Spleen (tissue), 7 donors: ENCODE measurements around the gene NFIX.

Experiments used
- POLR2A ChIP-seq, 3 donors: fragments of 450-650 bp; IDR thresholded peaks; one replicate each; pipeline ENCODE4 v1.5.1; 2017; ENCODE audit warnings: antibody characterized with exemption in 3 of 3, mild to moderate bottlenecking in 1 of 3
- TF ChIP-seq, protein P1 (sequence below), 11 experiments: fragments of 200-600 bp in 7 of 11; fragments of 450-650 bp in 4 of 11; sonication (generic) in 4 of 11; IDR thresholded peaks in 8 of 11; conservative IDR thresholded peaks in 3 of 11; 1 replicate in 7 of 11; 2 replicates in 4 of 11; pipeline versions ENCODE4 v1.4.0 to v1.8.0; 2016 to 2021; ENCODE audit warnings: antibody characterized with exemption in 11 of 11, inconsistent platforms in 4 of 11, mild to moderate bottlenecking in 1 of 11
- donor health status: DM: no; HTN: no; CAD: no; lungs with moderate emphysema.
- donor health status: DM: no; HTN: no; CAD: no.
- donor health status: DM: no; HTN: no; CAD: no.

DNA sequence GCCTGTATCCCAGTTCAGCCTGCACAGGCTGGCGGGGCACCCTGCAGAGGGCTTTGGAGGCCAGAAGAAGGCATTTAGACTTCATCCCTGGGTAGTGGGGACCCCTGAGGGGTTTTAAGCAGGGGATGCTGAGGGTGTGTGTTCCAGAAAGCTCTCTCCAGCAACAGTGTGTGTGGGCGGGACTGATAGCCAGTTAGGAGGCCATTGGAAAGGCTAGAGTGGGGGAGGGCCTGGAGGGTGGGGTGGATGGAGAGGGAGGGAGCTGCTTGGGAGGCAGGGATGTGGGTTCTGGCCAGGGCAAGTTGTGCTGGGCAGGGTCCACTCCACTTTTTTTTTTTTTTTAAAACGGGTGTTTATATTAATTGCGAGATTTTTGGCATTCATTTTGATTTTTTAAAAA, 79.1 kb downstream of the NFIX start:
- TF ChIP-seq, protein P1, sequence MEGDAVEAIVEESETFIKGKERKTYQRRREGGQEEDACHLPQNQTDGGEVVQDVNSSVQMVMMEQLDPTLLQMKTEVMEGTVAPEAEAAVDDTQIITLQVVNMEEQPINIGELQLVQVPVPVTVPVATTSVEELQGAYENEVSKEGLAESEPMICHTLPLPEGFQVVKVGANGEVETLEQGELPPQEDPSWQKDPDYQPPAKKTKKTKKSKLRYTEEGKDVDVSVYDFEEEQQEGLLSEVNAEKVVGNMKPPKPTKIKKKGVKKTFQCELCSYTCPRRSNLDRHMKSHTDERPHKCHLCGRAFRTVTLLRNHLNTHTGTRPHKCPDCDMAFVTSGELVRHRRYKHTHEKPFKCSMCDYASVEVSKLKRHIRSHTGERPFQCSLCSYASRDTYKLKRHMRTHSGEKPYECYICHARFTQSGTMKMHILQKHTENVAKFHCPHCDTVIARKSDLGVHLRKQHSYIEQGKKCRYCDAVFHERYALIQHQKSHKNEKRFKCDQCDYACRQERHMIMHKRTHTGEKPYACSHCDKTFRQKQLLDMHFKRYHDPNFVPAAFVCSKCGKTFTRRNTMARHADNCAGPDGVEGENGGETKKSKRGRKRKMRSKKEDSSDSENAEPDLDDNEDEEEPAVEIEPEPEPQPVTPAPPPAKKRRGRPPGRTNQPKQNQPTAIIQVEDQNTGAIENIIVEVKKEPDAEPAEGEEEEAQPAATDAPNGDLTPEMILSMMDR (IDR thresholded peaks at IDR 0.05 in 8 of 11, conservative IDR thresholded peaks at IDR 0.05 in 3 of 11): no peak
- no peak for TF ChIP-seq POLR2A (IDR thresholded peaks at IDR 0.05)
